OCI-LY7 (cell line): Measurements from ENCODE around the gene SLC16A1.

ENCODE experiments used
- CTCF ChIP-seq: fragments of 200-600 bp; sonication (generic); conservative IDR thresholded peaks from 2 replicates; pipeline ENCODE4 v1.5.1; 2014; ENCODE audit warnings: mild to moderate bottlenecking, antibody characterized with exemption, low read length, moderate library complexity, mixed read lengths
- EZH2phosphoT487 ChIP-seq: fragments of 200-600 bp; sonication (generic); IDR thresholded peaks from 2 replicates; pipeline ENCODE4 v1.6.1; 2018; ENCODE audit warnings: low read depth, borderline replicate concordance, mild to moderate bottlenecking, mixed run types, antibody characterized with exemption, low read length, moderate library complexity, mixed read lengths

GRCh38 chr1:112894561-112895011 is 61.4 kb downstream of the SLC16A1 start:
- no peak for TF ChIP-seq CTCF
- no peak for TF ChIP-seq EZH2phosphoT487
